ENCODE measurements around the gene WNT7A.
A peak's percentile ranks its signal among the peaks of the same experiment; 100 is the strongest.

- TF ChIP-seq CTCF (IDR thresholded peaks at IDR 0.05) (peak; percentile 98), EZH2 (IDR thresholded peaks at IDR 0.05) (no peak)
Observed at GRCh38 chr3:13884851-13885703, 5.2 kb upstream of the WNT7A start.

All from neural progenitor cell (in vitro differentiated cells).